ENCODE data around the gene SCAI. TPM values are rescaled to one million over a fixed set of nuclear protein-coding genes. Genes with fewer than 3 reads are reported as not detected.

The SCAI gene
- total and polyA plus RNA-seq, 2 donors (not counting 1 experiment from before 2014, with no cell fraction given) = 5.4 to 9.7 TPM

DNA sequence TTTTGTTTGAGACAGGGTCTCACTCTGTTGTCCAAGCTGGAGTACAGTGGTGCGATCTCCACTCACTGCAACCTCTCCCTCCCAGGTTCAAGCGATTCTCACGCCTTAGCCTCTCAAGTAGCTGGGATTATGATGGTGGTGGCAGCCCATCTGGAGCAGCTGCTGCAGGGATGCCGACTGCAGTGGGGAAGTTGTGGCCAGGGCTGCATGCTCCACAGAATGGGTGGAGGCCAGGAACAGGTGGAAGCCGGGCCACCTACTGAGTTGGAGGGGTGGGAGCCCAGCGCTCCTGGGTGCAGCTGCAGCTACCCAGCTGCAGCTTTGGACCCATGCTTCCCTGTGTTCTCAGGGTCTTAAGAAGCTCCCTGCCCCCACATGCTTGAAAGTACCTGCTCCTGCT is 99.7 kb downstream of the SCAI start:
- H3K79me2 ChIP-seq (ENCODE audit: control insufficient read depth, insufficient read depth, low read length) = no peaks in the 10 kb centered on the region

GRCh38 chr9:125043148-125043547 is 100.2 kb downstream of the SCAI start:
- peaks cover 2% of the 10 kb centered on the region for H3K36me3 ChIP-seq (ENCODE audit: control insufficient read depth, insufficient read depth, low read length)
- TF ChIP-seq, protein P1, sequence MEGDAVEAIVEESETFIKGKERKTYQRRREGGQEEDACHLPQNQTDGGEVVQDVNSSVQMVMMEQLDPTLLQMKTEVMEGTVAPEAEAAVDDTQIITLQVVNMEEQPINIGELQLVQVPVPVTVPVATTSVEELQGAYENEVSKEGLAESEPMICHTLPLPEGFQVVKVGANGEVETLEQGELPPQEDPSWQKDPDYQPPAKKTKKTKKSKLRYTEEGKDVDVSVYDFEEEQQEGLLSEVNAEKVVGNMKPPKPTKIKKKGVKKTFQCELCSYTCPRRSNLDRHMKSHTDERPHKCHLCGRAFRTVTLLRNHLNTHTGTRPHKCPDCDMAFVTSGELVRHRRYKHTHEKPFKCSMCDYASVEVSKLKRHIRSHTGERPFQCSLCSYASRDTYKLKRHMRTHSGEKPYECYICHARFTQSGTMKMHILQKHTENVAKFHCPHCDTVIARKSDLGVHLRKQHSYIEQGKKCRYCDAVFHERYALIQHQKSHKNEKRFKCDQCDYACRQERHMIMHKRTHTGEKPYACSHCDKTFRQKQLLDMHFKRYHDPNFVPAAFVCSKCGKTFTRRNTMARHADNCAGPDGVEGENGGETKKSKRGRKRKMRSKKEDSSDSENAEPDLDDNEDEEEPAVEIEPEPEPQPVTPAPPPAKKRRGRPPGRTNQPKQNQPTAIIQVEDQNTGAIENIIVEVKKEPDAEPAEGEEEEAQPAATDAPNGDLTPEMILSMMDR (conservative IDR thresholded peaks at IDR 0.05 in 1 of 2, IDR thresholded peaks at IDR 0.05 in 1 of 2; ENCODE audit: low read depth in 1 of 2, low read length in 2 of 2) = no peak
- no peak for TF ChIP-seq EZH2 (IDR thresholded peaks at IDR 0.05; ENCODE audit: low read length, missing control alignments)
- no peaks in the 10 kb centered on the region for H3K27me3 ChIP-seq (ENCODE audit: control insufficient read depth, insufficient read depth, low read length)
- H4K20me1 ChIP-seq (ENCODE audit: control insufficient read depth, extremely low read depth, insufficient read depth, low read length) = no peaks in the 10 kb centered on the region
- no peak overlapping the region for H3K27ac ChIP-seq (ENCODE audit: insufficient read depth, low read length)
- H3K79me2 ChIP-seq (ENCODE audit: control insufficient read depth, insufficient read depth, low read length) = no peaks in the 10 kb centered on the region
- no peak overlapping the region for H2AFZ ChIP-seq (ENCODE audit: low read length)
- no peak overlapping the region for H3K4me2 ChIP-seq (ENCODE audit: extremely low read depth, insufficient read depth, low read length)
- H3K9me3 ChIP-seq (ENCODE audit: control insufficient read depth, insufficient read depth, low read depth, low read length) = no peaks in the 10 kb centered on the region
- no peak overlapping the region for H3K4me3 ChIP-seq (replicated peaks in 1 of 4; ENCODE audit: control extremely low read depth in 1 of 4, insufficient read depth in 1 of 4, low read depth in 3 of 4, low read length in 4 of 4)
- no peak overlapping the region for H3K9ac ChIP-seq (ENCODE audit: insufficient read depth, low read length)
- no peaks in the 10 kb centered on the region for H3K4me1 ChIP-seq (ENCODE audit: control insufficient read depth, extremely low read depth, insufficient read depth, low read length)
- DNase-seq (ENCODE audit: low read depth in 2 of 2) = no peak

More for the DNA sequence above, 99.7 kb downstream of the SCAI start:
- no peaks in the 10 kb centered on the region for H3K27me3 ChIP-seq (ENCODE audit: control insufficient read depth, insufficient read depth, low read length)
- H3K4me1 ChIP-seq (ENCODE audit: control insufficient read depth, extremely low read depth, insufficient read depth, low read length) = no peaks in the 10 kb centered on the region
- H3K9me3 ChIP-seq (ENCODE audit: control insufficient read depth, insufficient read depth, low read depth, low read length) = no peaks in the 10 kb centered on the region
- H3K36me3 ChIP-seq (ENCODE audit: control insufficient read depth, insufficient read depth, low read length) = peaks cover 2% of the 10 kb centered on the region
- no peak for TF ChIP-seq EZH2 (IDR thresholded peaks at IDR 0.05; ENCODE audit: low read length, missing control alignments)
- TF ChIP-seq, protein P1 (conservative IDR thresholded peaks at IDR 0.05 in 1 of 2, IDR thresholded peaks at IDR 0.05 in 1 of 2; ENCODE audit: low read depth in 1 of 2, low read length in 2 of 2) = no peak
- no peaks in the 10 kb centered on the region for H4K20me1 ChIP-seq (ENCODE audit: control insufficient read depth, extremely low read depth, insufficient read depth, low read length)
- H3K27ac ChIP-seq (ENCODE audit: insufficient read depth, low read length) = no peak overlapping the region
- no peak overlapping the region for H3K4me3 ChIP-seq (replicated peaks in 1 of 4; ENCODE audit: control extremely low read depth in 1 of 4, insufficient read depth in 1 of 4, low read depth in 3 of 4, low read length in 4 of 4)
- no peak overlapping the region for H3K9ac ChIP-seq (ENCODE audit: insufficient read depth, low read length)
- H2AFZ ChIP-seq (ENCODE audit: low read length) = no peak overlapping the region
- DNase-seq (ENCODE audit: low read depth in 2 of 2) = no peak
- no peak overlapping the region for H3K4me2 ChIP-seq (ENCODE audit: extremely low read depth, insufficient read depth, low read length)

- DNase-seq (ENCODE audit: low read depth in 2 of 2) = no peak
- no peaks in the 10 kb centered on the region for H4K20me1 ChIP-seq (ENCODE audit: control insufficient read depth, extremely low read depth, insufficient read depth, low read length)
- no peaks in the 10 kb centered on the region for H3K36me3 ChIP-seq (ENCODE audit: control insufficient read depth, insufficient read depth, low read length)
- TF ChIP-seq EZH2 (IDR thresholded peaks at IDR 0.05; ENCODE audit: low read length, missing control alignments) = no peak
- TF ChIP-seq, protein P1 (conservative IDR thresholded peaks at IDR 0.05 in 1 of 2, IDR thresholded peaks at IDR 0.05 in 1 of 2; ENCODE audit: low read depth in 1 of 2, low read length in 2 of 2) = no peak
- H3K9me3 ChIP-seq (ENCODE audit: control insufficient read depth, insufficient read depth, low read depth, low read length) = no peaks in the 10 kb centered on the region
- no peak overlapping the region for H2AFZ ChIP-seq (ENCODE audit: low read length)
- H3K79me2 ChIP-seq (ENCODE audit: control insufficient read depth, insufficient read depth, low read length) = no peaks in the 10 kb centered on the region
- no peaks in the 10 kb centered on the region for H3K27me3 ChIP-seq (ENCODE audit: control insufficient read depth, insufficient read depth, low read length)
- H3K4me2 ChIP-seq (ENCODE audit: extremely low read depth, insufficient read depth, low read length) = no peak overlapping the region
- no peak overlapping the region for H3K9ac ChIP-seq (ENCODE audit: insufficient read depth, low read length)
- no peaks in the 10 kb centered on the region for H3K4me1 ChIP-seq (ENCODE audit: control insufficient read depth, extremely low read depth, insufficient read depth, low read length)
- no peak overlapping the region for H3K4me3 ChIP-seq (replicated peaks in 1 of 4; ENCODE audit: control extremely low read depth in 1 of 4, insufficient read depth in 1 of 4, low read depth in 3 of 4, low read length in 4 of 4)
- no peak overlapping the region for H3K27ac ChIP-seq (ENCODE audit: insufficient read depth, low read length)
Measured at GRCh38 chr9:125038166-125038565, 105.2 kb downstream of the SCAI start.
